Neuronal stem cell (in vitro differentiated cells): ENCODE results near the gene RORC.

ENCODE experiments used
- DNase-seq: peaks from one replicate; pipeline ENCODE4 v3.0.0-alpha.2; 2013; ENCODE audit warnings: low spot score
- H2AFZ ChIP-seq: one replicate; pipeline ENCODE4 v1.6.1; 2013; ENCODE audit warnings: mild to moderate bottlenecking, low read length, inconsistent platforms
- H2AK5ac ChIP-seq: 2 replicates; pipeline ENCODE4 v1.6.1; 2013; ENCODE audit warnings: low read depth, mild to moderate bottlenecking, inconsistent platforms, low read length, moderate library complexity, mixed read lengths
- H2BK120ac ChIP-seq: 2 replicates; pipeline ENCODE4 v1.6.1; 2013; ENCODE audit warnings: low read depth, mild to moderate bottlenecking, inconsistent platforms, low read length, moderate library complexity, mixed read lengths
- H2BK12ac ChIP-seq: one replicate; pipeline ENCODE4 v1.6.1; 2013; ENCODE audit warnings: low read length, inconsistent platforms
- H2BK15ac ChIP-seq: 2 replicates; pipeline ENCODE4 v1.6.1; 2013; ENCODE audit warnings: mild to moderate bottlenecking, low read length, inconsistent platforms, mixed read lengths
- H2BK5ac ChIP-seq: one replicate; pipeline ENCODE4 v1.6.1; 2013; ENCODE audit warnings: inconsistent platforms, mild to moderate bottlenecking, low read length, moderate library complexity
- H3K14ac ChIP-seq: one replicate; pipeline ENCODE4 v1.6.1; 2013; ENCODE audit warnings: low read length, inconsistent platforms
- H3K18ac ChIP-seq: 2 replicates; pipeline ENCODE4 v1.6.1; 2013; ENCODE audit warnings: low read length, inconsistent platforms
- H3K23ac ChIP-seq: 2 replicates; pipeline ENCODE4 v1.6.1; 2013; ENCODE audit warnings: low read depth, mild to moderate bottlenecking, mixed read lengths, low read length, inconsistent platforms; ENCODE audit not compliant: poor library complexity
- H3K27ac ChIP-seq: replicated peaks from 3 replicates; pipeline ENCODE4 v1.5.1; 2013; ENCODE audit warnings: low read length, inconsistent platforms
- H3K27me3 ChIP-seq, 3 experiments: 2 replicates each; pipeline ENCODE4 v1.6.1; 2013; ENCODE audit warnings: low read length in 3 of 3, mild to moderate bottlenecking in 2 of 3, inconsistent platforms in 1 of 3, low read depth in 1 of 3, mixed read lengths in 1 of 3, moderate library complexity in 1 of 3; ENCODE audit not compliant: control insufficient read depth in 3 of 3, insufficient read depth in 3 of 3
- H3K36me3 ChIP-seq, 2 donors: replicated peaks in 1 of 2; 2 replicates each; pipeline ENCODE4 v1.6.1; 2013; ENCODE audit warnings: low read length in 2 of 2; ENCODE audit not compliant: control insufficient read depth in 2 of 2, insufficient read depth in 2 of 2
- H3K4ac ChIP-seq: 2 replicates; pipeline ENCODE4 v1.6.1; 2013; ENCODE audit warnings: inconsistent platforms, mild to moderate bottlenecking, low read length, moderate library complexity
- H3K4me1 ChIP-seq, 2 donors: 1 replicate in 1 of 2; 2 replicates in 1 of 2; pipeline ENCODE4 v1.6.1; 2013; ENCODE audit warnings: low read length in 2 of 2, low read depth in 1 of 2; ENCODE audit not compliant: control insufficient read depth in 2 of 2, insufficient read depth in 1 of 2
- H3K4me2 ChIP-seq: one replicate; pipeline ENCODE4 v1.6.1; 2013; ENCODE audit warnings: mild to moderate bottlenecking, low read length, inconsistent platforms; ENCODE audit not compliant: insufficient read depth, poor library complexity, severe bottlenecking
- H3K4me3 ChIP-seq, 2 donors: 2 replicates each; pipeline ENCODE4 v1.5.1; 2013; ENCODE audit warnings: low read length in 2 of 2, mild to moderate bottlenecking in 2 of 2, inconsistent platforms in 1 of 2, moderate library complexity in 1 of 2
- H3K79me1 ChIP-seq: one replicate; pipeline ENCODE4 v1.6.1; 2013; ENCODE audit warnings: low read depth, mild to moderate bottlenecking, inconsistent platforms, low read length, moderate library complexity
- H3K9ac ChIP-seq: one replicate; pipeline ENCODE4 v1.6.1; 2013; ENCODE audit warnings: mild to moderate bottlenecking, low read depth, low read length, inconsistent platforms; ENCODE audit not compliant: poor library complexity
- H3K9me3 ChIP-seq, 2 donors: replicated peaks in 1 of 2; 2 replicates each; pipeline versions ENCODE3 to v1.6.1; 2013; ENCODE audit warnings: low read length in 2 of 2, mild to moderate bottlenecking in 2 of 2, inconsistent platforms in 1 of 2, low read depth in 1 of 2, mixed read lengths in 1 of 2, moderate library complexity in 1 of 2; ENCODE audit not compliant: control insufficient read depth in 2 of 2, insufficient read depth in 1 of 2
- H4K8ac ChIP-seq: one replicate; pipeline ENCODE4 v1.6.1; 2013; ENCODE audit warnings: low read depth, mild to moderate bottlenecking, inconsistent platforms, low read length, moderate library complexity
- H4K91ac ChIP-seq: one replicate; pipeline ENCODE4 v1.6.1; 2013; ENCODE audit warnings: low read length, low read depth, mild to moderate bottlenecking, inconsistent platforms; ENCODE audit not compliant: poor library complexity
- WGBS, 2 donors: extraction: QIAGEN DNeasy Blood & Tissue Kit; methylation state at CpG; one replicate each; pipeline ENCODE4 v1.1.7; 2013; ENCODE audit warnings: missing lambda C conversion rate in 2 of 2, mixed read lengths in 1 of 2; ENCODE audit not compliant: insufficient read length in 2 of 2, insufficient replicate concordance in 1 of 2; ENCODE audit errors: extremely low coverage in 2 of 2; 5-methylcytosine and 5-hydroxymethylcytosine counted together

Gene RORC

DNA sequence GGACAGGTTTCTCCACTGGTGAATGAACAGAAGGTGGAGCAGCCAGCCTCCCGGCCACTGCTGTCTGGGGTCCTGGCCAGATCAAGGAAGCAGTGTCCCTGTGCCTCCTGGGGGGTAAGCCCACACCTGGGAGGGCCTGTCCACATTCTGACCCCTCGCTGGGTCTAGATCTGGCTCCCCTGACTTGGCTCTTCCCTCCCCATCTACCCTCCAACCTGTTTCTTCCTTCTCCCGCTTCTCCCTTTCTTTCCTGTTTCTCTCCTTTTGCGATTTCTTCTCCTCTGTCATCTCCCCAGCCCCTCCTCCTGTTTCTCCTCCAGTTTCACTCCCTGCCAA lies 378 bp downstream of the RORC start:
- DNase-seq: no peak
- Histone ChIP-seq H3K23ac (peak overlapping the region; percentile 65), H2BK120ac (no peak overlapping the region), H3K36me3 (no peaks in the 10 kb centered on the region), H3K27ac (no peak overlapping the region), H3K9me3 (no peaks in the 10 kb centered on the region), H4K8ac (no peak overlapping the region), H3K4me2 (no peak overlapping the region), H4K91ac (no peak overlapping the region), H3K4me3 (no peak overlapping the region), H3K9ac (no peak overlapping the region), H3K18ac (peak overlapping the region; percentile 37), H3K14ac (peak overlapping the region; percentile 90), H3K79me1 (no peaks in the 10 kb centered on the region), H3K27me3 (peaks cover 0 to 51% (median 0%) of the 10 kb centered on the region in 3 experiments), H2BK15ac (no peak overlapping the region), H2BK5ac (peak overlapping the region; percentile 62), H3K4me1 (peaks cover 21 to 23% of the 10 kb centered on the region in 2 donors), H2AK5ac (peak overlapping the region; percentile 56), H3K4ac (no peak overlapping the region), H2AFZ (no peak overlapping the region), H2BK12ac (peak overlapping the region; percentile 58)
- WGBS, 2 donors: no CpG with 5 or more reads among the region's 4 CpGs

DNA sequence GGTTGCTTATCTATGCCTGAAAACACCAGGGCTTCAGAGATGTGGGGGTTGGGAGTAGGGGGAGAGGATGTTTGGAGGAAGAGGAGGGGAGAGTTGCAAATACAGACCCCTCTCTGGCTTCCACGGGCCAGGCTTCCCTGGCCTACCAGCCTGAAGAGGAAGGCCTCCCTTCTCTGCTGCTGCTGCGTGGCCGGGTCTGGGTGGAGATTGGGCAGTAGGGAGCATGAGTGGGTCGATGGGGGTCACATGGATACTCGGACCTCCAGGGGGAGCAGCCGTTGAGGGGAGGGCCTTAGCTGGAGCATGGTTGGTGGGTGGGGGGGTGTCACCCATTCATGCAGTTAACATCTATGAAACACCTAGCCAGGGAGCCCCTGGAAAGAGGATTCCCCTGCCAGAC lies 1.5 kb downstream of the RORC start:
- Histone ChIP-seq H2BK12ac (peak overlapping the region; percentile 98), H2BK5ac (no peak overlapping the region), H3K9ac (no peak overlapping the region), H3K27me3 (peaks cover 0 to 53% (median 0%) of the 10 kb centered on the region in 3 experiments), H3K4me1 (peaks cover 23% of the 10 kb centered on the region in 2 donors), H3K9me3 (no peaks in the 10 kb centered on the region), H3K18ac (peak overlapping the region; percentile 80), H3K4me2 (no peak overlapping the region), H2BK120ac (no peak overlapping the region), H2AFZ (no peak overlapping the region), H3K79me1 (no peaks in the 10 kb centered on the region), H4K91ac (no peak overlapping the region), H4K8ac (no peak overlapping the region), H3K36me3 (no peaks in the 10 kb centered on the region), H3K4me3 (no peak overlapping the region), H3K4ac (no peak overlapping the region), H2AK5ac (peak overlapping the region; percentile 52), H2BK15ac (peak overlapping the region; percentile 49), H3K14ac (peak overlapping the region; percentile 38), H3K23ac (no peak overlapping the region), H3K27ac (no peak overlapping the region)
- no CpG with 5 or more reads among the region's 6 CpGs for WGBS, 2 donors
- no peak for DNase-seq

DNA sequence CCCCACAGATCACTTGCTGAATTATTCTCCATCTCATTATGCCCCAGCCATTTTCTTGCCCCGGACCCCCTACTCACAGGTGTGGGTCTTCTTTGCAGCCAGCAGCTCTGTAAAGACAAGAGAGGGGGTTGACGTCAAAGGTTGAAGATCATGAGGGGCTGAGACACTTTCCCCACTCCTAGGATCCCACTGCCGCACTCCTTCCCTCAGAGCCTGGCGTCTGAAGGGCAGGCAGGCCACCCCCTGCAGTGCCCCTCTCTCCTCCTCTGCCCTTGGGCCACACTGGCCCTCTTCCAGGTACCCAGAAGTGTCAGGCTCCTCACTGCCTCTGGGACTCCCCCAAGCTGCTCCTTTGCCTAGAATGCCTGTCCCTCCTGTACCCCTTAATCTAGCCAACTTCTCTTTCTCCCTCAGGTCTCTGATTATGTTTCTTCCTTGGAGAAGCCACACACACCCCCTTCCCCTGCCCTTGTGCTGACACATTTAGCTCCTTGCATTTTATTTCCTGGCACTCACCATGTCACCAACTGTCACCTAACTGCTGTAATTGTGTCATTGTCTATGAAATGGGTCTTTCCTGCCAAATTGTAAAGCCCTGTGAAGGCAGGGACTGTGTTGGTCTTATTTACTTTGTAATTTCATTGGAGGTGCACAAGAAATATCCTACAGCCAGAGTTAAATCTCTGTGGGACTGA lies 2.1 kb downstream of the RORC start:
- Histone ChIP-seq H3K4ac (no peak overlapping the region), H2BK120ac (no peak overlapping the region), H2AFZ (peak overlapping the region; percentile 70), H3K27ac (peak overlapping the region; percentile 26), H3K4me3 (no peak overlapping the region), H3K14ac (no peak overlapping the region), H3K27me3 (peaks cover 0 to 56% (median 0%) of the 10 kb centered on the region in 3 experiments), H4K8ac (no peak overlapping the region), H3K9ac (no peak overlapping the region), H2BK12ac (peak overlapping the region; percentile 34), H3K4me2 (no peak overlapping the region), H3K4me1 (peaks cover 23% of the 10 kb centered on the region in 2 donors), H2BK5ac (peak overlapping the region; percentile 49), H3K23ac (no peak overlapping the region), H4K91ac (no peak overlapping the region), H3K18ac (peak overlapping the region; percentile 86), H3K9me3 (no peaks in the 10 kb centered on the region), H2BK15ac (peak overlapping the region; percentile 45), H2AK5ac (peak overlapping the region; percentile 52), H3K36me3 (no peaks in the 10 kb centered on the region), H3K79me1 (no peaks in the 10 kb centered on the region)
- no CpG with 5 or more reads among the region's 4 CpGs for WGBS, 2 donors
- DNase-seq: no peak

DNA sequence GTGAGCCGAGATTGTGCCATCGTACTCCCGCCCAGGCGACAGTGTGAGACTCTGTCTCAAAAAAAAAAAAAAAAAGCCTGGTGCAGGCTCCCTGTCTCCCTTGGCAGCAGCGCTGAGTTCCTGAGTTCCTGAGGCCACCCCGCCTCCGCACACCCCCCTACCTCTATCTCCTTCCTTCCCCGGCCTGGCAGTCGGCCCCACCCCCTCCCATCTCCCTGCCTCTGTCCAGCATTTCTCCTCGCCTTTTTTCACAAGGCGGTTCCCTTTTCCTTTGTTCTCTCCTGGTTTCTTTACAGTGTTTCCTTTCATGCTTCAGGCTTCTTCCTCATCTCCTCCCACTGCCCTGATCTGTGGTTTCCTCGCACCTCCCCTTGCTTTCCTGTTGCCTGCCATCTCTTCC lies 2.7 kb downstream of the RORC start:
- H3K9ac ChIP-seq: no peak overlapping the region

More for the DNA sequence above, 2.7 kb downstream of the RORC start:
- Histone ChIP-seq H3K14ac (no peak overlapping the region), H4K91ac (no peak overlapping the region), H2BK120ac (no peak overlapping the region), H3K36me3 (no peaks in the 10 kb centered on the region), H2BK12ac (no peak overlapping the region), H3K79me1 (no peaks in the 10 kb centered on the region), H3K27me3 (peaks cover 0 to 57% (median 0%) of the 10 kb centered on the region in 3 experiments), H3K4ac (no peak overlapping the region), H3K4me3 (no peak overlapping the region), H2AK5ac (no peak overlapping the region), H2BK5ac (no peak overlapping the region), H3K9me3 (no peaks in the 10 kb centered on the region), H4K8ac (no peak overlapping the region), H3K4me2 (no peak overlapping the region), H2BK15ac (no peak overlapping the region), H3K18ac (no peak overlapping the region), H3K23ac (no peak overlapping the region), H2AFZ (peak overlapping the region; percentile 70), H3K4me1 (peaks cover 18 to 23% of the 10 kb centered on the region in 2 donors), H3K27ac (peak overlapping the region; percentile 26)
- WGBS, 2 donors: no CpG with 5 or more reads among the region's 12 CpGs
- DNase-seq: peak; percentile 65
